Activated T-cell treated with anti-CD3 and anti-CD28 coated beads for 48 hours (primary cell): ENCODE data around the gene CFAP45.

Experiments used
- DNase-seq: peaks from one replicate; pipeline ENCODE4 v3.0.0-alpha.2; 2020; ENCODE audit warnings: low read depth

The CFAP45 gene

GRCh38 chr1:159923203-159924024 is 23.4 kb upstream of the CFAP45 start:
- peak; percentile 75 for DNase-seq

DNA sequence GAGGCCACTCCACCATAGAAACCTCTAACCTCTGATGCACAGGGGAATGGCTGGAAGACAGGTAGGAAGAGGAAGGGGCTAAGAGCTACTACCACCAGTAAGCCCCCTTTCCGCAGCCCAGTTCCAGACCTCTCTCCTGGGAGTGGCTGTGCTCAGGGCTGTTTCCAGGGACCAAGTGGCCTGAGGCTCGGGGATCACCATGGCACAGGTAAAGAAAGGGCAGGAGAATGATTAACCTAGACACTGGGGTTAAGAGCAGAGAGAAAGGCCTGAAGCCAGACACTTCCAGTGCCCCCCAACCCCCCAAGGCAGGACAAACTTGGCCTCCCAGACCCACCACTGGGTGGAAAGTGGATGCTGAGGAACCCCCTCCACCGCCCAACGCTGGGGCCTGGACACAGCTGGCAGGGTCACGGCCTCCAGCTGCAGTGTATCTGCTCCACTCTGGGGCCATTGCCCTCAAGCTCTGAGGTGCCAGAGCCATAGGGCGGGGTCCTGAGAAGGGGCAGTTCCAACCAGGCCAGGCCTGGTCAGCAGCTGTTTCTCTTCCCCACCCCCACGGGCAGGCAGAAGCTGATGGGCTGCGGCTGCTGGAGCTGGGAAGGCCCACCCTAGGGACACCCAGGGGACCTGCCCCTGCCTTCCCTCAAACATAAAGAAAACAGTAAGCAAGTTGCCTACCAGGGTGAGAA is 22.7 kb upstream of the CFAP45 start:
- no peak for DNase-seq

GRCh38 chr1:159921700-159922504 is 21.9 kb upstream of the CFAP45 start:
- DNase-seq: no peak

DNA sequence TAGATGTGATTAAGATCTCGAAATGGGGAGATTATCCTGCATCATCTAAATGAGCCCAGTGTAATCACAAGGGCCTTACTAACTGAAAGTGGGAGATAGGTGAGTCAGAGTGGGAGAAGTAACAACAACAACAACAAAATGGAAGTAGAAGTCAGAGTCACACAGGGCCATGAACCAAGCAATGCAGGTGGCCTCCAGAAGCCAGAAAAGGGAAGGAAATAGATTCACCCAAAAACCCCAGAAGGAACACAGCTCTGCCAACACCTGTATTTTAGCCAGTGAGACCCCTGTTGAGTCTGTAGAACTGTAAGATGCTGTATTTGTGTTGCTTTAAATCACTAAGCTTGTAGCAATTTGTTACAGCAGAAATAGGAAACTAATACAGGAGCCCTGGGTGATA is 21.3 kb upstream of the CFAP45 start:
- no peak for DNase-seq

DNA sequence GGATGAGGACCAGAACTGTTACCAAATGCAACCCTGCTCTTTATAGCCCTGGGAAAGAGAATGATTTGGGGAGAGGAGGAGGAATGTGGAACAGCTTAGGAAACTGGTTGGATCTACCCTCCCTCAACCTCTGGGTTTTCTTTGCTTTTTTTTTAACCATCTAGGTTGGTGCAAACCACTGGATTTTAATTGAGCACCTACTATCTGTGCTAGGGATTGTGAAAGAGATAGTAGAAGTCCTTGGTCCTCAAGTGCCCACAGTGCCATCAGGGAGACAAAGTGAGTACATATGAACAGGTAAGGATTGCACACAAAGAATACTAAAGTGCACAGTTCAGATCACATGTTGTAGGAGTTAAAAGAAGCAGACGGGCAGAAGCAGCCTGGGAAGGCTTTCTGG is 20.7 kb upstream of the CFAP45 start:
- no peak for DNase-seq

- no peak for DNase-seq
Observed at GRCh38 chr1:159920202-159920601, 20.2 kb upstream of the CFAP45 start.

DNA sequence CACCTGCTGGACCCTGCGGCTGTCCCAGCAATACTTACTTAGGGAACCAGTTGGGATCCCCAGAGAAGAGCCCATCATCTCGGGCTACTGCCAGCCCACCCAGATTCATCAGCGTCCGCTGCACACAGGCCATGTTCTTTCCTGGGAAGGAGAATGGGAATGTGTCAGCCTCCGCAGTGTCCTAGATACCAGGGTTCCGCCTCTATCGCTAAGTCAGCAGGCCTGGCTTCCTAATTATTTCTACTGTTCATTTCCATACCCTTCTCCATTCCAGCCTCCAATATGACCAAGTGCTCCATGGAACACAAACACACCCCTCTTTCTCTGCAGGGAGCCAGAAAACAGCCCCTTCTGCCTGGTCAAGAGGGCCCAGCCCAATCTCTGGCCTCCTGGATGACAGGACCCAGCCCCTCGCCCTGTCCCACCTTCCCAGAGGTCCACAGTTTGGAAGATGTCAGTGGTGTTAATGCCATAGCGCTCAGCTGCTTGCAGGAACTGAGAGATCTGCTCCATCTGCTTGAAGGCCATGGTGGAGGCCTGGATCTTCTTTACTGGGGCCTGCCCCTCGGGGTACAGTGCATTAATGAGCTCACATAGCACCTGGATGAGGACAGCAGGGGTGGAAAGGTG is 19.4 kb upstream of the CFAP45 start:
- no peak for DNase-seq

DNA sequence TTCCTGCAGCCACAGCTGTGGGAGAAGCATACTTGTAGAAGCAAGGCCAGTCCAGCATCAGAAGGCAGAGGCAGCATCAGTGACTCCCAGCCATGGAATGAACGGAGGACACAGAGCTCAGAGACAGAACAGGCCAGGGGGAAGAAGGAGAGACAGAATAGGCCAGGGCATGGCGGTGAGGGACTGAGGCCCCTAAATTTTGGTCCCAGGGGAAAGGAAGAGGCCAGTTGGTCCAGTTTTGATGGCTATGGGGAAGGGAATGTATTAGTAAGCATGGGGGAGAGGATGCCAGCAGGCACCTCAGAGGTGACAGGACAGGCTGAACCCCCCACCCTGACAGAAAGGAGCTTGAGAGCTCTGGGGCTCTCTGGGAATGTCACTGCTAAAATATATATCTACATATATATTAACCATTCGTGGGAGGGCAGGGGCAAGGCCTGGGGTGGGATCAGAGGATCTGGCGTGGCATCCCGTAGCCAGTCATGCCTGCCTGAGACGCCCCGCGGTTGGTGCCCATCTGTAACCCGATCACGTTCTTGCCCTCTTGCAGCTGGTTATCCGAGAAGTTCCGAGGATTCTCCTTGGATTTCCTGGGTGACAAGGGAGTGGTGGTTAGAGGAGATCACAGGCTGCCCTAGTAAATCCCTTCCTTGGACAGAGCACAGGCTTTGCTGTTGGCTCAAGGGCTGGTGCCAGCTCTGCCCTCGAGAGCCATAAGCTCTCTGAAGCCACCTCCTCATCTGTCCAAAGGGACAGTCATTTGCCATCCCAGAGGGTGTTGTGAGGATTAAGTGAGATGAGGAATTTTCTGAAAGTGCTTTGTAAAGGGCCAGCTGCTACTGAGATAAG is 18.6 kb upstream of the CFAP45 start:
- no peak for DNase-seq

- DNase-seq: no peak
Observed at GRCh38 chr1:159917533-159918351, 17.8 kb upstream of the CFAP45 start.

DNA sequence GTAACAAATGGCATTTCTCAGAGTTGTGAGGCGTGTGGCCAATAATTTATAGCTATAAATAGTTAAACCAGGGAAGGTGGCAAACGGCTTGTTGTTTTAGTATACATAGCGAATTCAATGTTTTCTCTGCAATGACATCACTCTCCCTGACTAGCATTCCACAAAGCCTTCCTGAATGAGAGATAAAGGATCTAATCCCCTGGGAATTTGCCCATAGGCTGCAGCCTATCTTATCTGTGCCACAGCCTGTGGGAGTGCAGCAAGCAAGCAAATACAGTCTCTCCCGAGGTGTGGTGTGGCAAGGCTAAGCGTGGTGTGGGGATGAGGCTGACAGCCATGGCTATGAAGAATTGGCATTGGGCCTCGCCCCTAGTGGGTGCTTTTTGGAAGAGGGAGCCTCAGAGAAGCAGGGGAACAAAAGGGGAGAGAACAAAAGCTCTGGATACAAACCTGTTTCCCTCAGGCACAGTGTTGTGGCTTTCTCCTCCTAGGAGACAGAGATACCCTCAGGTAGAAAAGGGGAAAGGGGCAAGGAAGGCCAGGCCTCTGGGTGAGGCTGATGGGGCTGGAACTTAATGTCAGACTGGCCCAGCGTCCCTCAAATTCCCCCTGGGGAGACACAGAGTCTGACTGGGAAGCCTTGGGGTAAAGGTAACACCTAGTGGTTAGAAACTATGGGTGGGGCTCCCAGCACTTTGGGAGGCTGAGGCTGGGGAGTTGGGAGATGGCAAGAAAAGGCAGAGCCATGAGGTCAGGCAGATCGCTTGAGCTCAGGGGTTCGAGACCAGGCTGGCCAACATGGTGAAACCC is 16.5 kb upstream of the CFAP45 start:
- DNase-seq: no peak

GRCh38 chr1:159915571-159916241 is 15.7 kb upstream of the CFAP45 start:
- no peak for DNase-seq

GRCh38 chr1:159914252-159915018 is 14.5 kb upstream of the CFAP45 start:
- DNase-seq: no peak

DNA sequence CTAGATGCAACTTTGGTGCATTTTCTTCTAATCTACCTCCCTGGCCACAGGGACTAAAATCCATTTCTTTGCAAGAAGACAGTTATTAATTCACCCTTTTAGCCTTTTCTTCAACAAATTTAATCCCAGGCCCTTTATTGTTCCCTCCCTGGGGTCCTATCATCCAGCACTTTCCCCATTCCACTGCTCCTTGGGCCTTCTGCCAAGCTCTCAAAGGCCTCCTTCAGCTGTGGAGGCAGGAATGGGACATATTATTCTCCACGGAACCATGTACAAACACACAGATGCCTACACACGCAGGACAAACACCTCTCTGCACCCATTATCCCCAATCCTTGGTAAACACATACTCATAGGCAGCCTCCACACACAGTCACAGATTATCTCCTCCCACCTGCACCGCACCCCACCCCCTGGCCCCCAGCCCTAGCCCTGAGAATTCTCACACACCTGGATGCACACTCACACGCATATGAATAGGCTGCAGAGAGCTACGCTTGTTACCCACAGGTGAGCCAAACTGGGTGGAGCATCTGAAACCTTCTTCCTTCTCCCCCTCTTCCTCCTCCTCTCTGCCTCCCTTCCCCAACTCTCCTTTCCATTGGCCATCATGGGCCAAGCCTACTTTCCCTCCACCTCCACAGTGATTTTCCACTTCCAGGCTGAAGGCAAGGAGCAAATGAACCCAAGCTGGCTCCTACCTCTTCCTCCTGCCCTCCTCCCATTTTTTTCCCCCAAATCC is 13.7 kb upstream of the CFAP45 start:
- no peak for DNase-seq

GRCh38 chr1:159911326-159912070 is 11.5 kb upstream of the CFAP45 start:
- DNase-seq: no peak

DNA sequence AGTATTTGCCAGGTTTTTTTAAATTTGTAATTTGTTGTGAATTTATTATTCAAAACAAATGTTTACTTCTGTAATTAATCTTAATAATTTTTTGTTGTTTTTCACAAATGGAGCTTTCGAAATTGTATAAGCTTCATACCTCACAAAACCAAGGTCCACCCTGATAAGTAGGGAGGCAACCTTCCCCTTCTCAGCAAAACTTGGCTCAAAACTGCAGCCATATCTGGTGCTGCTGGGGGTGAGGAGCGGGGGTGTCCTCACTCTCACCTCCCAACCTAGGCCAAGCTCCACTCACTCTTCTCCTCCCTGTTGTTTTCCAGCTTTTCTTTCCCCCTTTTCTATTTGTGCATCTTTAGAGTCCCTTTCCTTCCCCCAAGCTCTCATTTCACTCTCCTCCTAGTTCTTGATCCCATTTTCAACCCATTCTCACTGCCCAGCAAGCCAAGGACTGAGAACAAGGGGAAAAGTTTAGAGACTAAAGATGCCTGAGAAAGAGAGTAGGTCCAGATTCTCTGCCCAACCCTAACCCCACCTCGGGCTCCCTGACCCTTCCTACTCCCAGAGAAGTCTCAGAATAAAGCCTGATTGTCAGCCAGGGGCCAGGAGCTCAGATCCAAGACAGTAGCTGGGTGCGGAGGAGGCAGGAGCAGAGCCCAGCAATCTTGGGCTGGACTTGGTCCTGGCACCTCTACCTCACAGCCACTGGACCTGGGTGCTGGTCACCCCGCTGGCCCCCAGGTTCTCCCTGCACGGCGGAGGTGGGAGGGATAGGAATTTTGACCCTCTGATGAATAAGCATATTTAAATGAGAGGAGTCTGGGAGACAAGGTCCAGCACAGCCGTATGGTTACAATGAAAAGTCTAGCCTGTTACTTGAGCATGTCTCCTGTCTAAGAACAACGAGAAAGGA is 8.3 kb upstream of the CFAP45 start:
- DNase-seq: no peak

DNA sequence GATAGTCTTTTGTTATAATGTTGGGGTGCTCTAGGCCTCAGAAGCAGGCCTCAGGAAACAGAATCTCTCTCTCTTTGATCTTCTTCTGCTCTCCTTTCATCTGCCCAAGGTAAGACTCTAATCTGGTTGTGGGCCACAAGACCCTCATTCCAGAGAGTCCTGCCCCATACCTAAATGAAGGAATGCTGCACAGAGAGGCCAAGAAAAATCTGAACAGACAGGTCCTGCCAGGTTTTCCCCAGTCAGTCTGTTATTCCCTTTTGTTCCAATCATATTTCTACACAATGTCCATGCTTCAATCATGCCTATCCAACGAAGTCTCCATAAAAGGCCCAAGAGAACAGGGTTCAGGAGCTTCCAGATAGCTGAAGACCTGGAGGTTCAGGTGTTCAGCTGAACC is 7.0 kb upstream of the CFAP45 start:
- DNase-seq: no peak
